A673 (cell line): ENCODE data around the gene ERH.

Source experiments
- EZH2 ChIP-seq: fragments of 200-600 bp; sonication (generic); IDR thresholded peaks from 2 replicates; pipeline ENCODE4 v1.6.1; 2017; ENCODE audit warnings: borderline replicate concordance, low read depth, mild to moderate bottlenecking, mixed read lengths, antibody characterized with exemption, low read length; ENCODE audit not compliant: poor library complexity, severe bottlenecking
- TF ChIP-seq, protein P1 (sequence below): fragments of 300-800, 200-600 bp; sonication (generic); conservative IDR thresholded peaks from 2 replicates; pipeline ENCODE4 v1.5.1; 2017; ENCODE audit warnings: low read depth, mild to moderate bottlenecking, antibody characterized with exemption, low read length, moderate library complexity, mixed read lengths

DNA sequence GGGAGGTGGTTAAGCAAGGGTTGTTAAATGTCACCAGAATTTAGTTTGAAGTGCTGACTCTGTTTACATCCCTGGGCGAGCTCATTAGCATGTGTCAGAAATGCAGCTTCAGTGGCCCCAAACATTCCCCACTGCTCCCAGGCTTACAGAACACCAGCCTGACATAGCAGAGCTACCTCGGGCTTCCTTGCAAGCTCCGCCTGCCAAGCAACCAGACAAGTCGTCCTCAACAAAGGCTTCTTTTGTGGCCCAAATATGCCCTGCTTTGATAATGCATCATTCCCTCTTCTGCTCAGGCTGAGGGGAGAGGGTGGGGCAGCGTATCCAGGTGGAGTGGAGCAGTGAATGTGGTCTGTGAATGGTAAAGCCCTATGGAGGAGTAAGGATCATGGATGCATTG lies 28.0 kb downstream of the ERH start:
- TF ChIP-seq, protein P1, sequence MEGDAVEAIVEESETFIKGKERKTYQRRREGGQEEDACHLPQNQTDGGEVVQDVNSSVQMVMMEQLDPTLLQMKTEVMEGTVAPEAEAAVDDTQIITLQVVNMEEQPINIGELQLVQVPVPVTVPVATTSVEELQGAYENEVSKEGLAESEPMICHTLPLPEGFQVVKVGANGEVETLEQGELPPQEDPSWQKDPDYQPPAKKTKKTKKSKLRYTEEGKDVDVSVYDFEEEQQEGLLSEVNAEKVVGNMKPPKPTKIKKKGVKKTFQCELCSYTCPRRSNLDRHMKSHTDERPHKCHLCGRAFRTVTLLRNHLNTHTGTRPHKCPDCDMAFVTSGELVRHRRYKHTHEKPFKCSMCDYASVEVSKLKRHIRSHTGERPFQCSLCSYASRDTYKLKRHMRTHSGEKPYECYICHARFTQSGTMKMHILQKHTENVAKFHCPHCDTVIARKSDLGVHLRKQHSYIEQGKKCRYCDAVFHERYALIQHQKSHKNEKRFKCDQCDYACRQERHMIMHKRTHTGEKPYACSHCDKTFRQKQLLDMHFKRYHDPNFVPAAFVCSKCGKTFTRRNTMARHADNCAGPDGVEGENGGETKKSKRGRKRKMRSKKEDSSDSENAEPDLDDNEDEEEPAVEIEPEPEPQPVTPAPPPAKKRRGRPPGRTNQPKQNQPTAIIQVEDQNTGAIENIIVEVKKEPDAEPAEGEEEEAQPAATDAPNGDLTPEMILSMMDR, result no peak
- TF ChIP-seq EZH2, result no peak
